ENCODE results near the gene GMCL1.

- no peak for TF ChIP-seq POLR2AphosphoS5 (IDR thresholded peaks at IDR 0.05; ENCODE audit: low read depth, low read length)
- no peak for TF ChIP-seq POLR2A (IDR thresholded peaks at IDR 0.05; ENCODE audit: low read depth, low read length)
These were observed 33.3 kb upstream of the GMCL1 start for GRCh38 chr2:69796174-69796573.

All from GM12892 (cell line).